DOHH2 (cell line): Measurements from ENCODE around the gene SH2B2.

Experiments used
- H3F3A ChIP-seq: fragments of 200-600 bp; sonication (generic), shearing (Covaris generic); 2 replicates; pipeline ENCODE4 v1.6.0; 2016; ENCODE audit warnings: antibody characterized with exemption, mild to moderate bottlenecking; ENCODE audit not compliant: control insufficient read depth, insufficient read depth
- H3K27ac ChIP-seq: fragments of 200-600 bp; sonication (generic); 2 replicates; pipeline ENCODE4 v1.5.1; 2014; ENCODE audit warnings: low read depth, mild to moderate bottlenecking, low read length, moderate library complexity
- H3K27me3 ChIP-seq: fragments of 200-600 bp; sonication (generic); 2 replicates; pipeline ENCODE4 v1.6.1; 2014; ENCODE audit warnings: mild to moderate bottlenecking, low read length, mixed read lengths; ENCODE audit not compliant: control insufficient read depth
- H3K36me3 ChIP-seq: fragments of 200-600 bp; sonication (generic); 2 replicates; pipeline ENCODE4 v1.6.1; 2014; ENCODE audit warnings: mild to moderate bottlenecking, low read length, moderate library complexity, mixed read lengths; ENCODE audit not compliant: control insufficient read depth
- H3K4me1 ChIP-seq: fragments of 200-600 bp; sonication (generic); 2 replicates; pipeline ENCODE4 v1.6.1; 2014; ENCODE audit warnings: mild to moderate bottlenecking, low read length, mixed read lengths; ENCODE audit not compliant: control insufficient read depth
- H3K4me2 ChIP-seq: fragments of 200-600 bp; sonication (generic); 2 replicates; pipeline ENCODE4 v1.6.0; 2014; ENCODE audit warnings: mild to moderate bottlenecking, low read length, moderate library complexity
- H3K4me3 ChIP-seq: fragments of 200-600 bp; sonication (generic); 2 replicates; pipeline ENCODE4 v1.5.1; 2014; ENCODE audit warnings: mild to moderate bottlenecking, low read length, mixed read lengths
- H3K79me2 ChIP-seq: fragments of 200-600 bp; sonication (generic); 2 replicates; pipeline ENCODE4 v1.6.1; 2014; ENCODE audit warnings: mild to moderate bottlenecking, low read length, mixed read lengths; ENCODE audit not compliant: control insufficient read depth
- H3K9me2 ChIP-seq: fragments of 200-600 bp; sonication (generic); replicated peaks from 2 replicates; pipeline ENCODE4 v1.6.1; 2014; ENCODE audit warnings: mild to moderate bottlenecking, low read length, mixed read lengths; ENCODE audit not compliant: control insufficient read depth
- H3K9me3 ChIP-seq: fragments of 200-600 bp; sonication (generic); 2 replicates; pipeline ENCODE4 v1.6.1; 2014; ENCODE audit warnings: antibody characterized with exemption, low read length, mixed read lengths; ENCODE audit not compliant: control insufficient read depth, insufficient read depth
- H4K20me1 ChIP-seq: fragments of 200-600 bp; sonication (generic); 2 replicates; pipeline ENCODE4 v1.6.0; 2014; ENCODE audit warnings: low read depth, mild to moderate bottlenecking, antibody characterized with exemption, low read length, moderate library complexity; ENCODE audit not compliant: control insufficient read depth, insufficient read depth
- CTCF ChIP-seq: fragments of 200-600 bp; sonication (generic); IDR thresholded peaks from one replicate; pipeline ENCODE4 v1.5.1; 2014; ENCODE audit warnings: antibody characterized with exemption, mild to moderate bottlenecking, low read depth, low read length; ENCODE audit not compliant: poor library complexity, severe bottlenecking
- EZH2phosphoT487 ChIP-seq: fragments of 200-600 bp; sonication (generic); IDR thresholded peaks from 2 replicates; pipeline ENCODE4 v1.6.1; 2017; ENCODE audit warnings: borderline replicate concordance, mild to moderate bottlenecking, antibody characterized with exemption, low read length, moderate library complexity, mixed read lengths

Gene SH2B2

GRCh38 chr7:102255916-102256315 lies 30.8 kb upstream of the SH2B2 start:
- no peak overlapping the region for H3K27ac ChIP-seq
- no peaks in the 10 kb centered on the region for H3K27me3 ChIP-seq
- H3K4me3 ChIP-seq: no peak overlapping the region
- H3F3A ChIP-seq: peaks cover 5% of the 10 kb centered on the region
- no peak overlapping the region for H3K4me2 ChIP-seq
- TF ChIP-seq EZH2phosphoT487: no peak
- TF ChIP-seq CTCF: no peak
- 0 out of 2 replicates have a peak, but pooled peaks cover 5% of the 10 kb centered on the region for H3K79me2 ChIP-seq
- no peaks in the 10 kb centered on the region for H4K20me1 ChIP-seq
- H3K9me2 ChIP-seq: no peaks in the 10 kb centered on the region
- H3K4me1 ChIP-seq: peaks cover 25% of the 10 kb centered on the region
- no peaks in the 10 kb centered on the region for H3K9me3 ChIP-seq
- peaks cover 17% of the 10 kb centered on the region for H3K36me3 ChIP-seq

- no peak overlapping the region for H3K4me2 ChIP-seq
- peaks cover 12% of the 10 kb centered on the region for H3K36me3 ChIP-seq
- H3K4me1 ChIP-seq: peaks cover 2% of the 10 kb centered on the region
- no peaks in the 10 kb centered on the region for H3K79me2 ChIP-seq
- H3K4me3 ChIP-seq: no peak overlapping the region
- H4K20me1 ChIP-seq: no peaks in the 10 kb centered on the region
- no peak overlapping the region for H3K27ac ChIP-seq
- H3K27me3 ChIP-seq: no peaks in the 10 kb centered on the region
- H3F3A ChIP-seq: no peaks in the 10 kb centered on the region
- no peaks in the 10 kb centered on the region for H3K9me3 ChIP-seq
- H3K9me2 ChIP-seq: no peaks in the 10 kb centered on the region
- TF ChIP-seq EZH2phosphoT487: no peak
- no peak for TF ChIP-seq CTCF
Measured at GRCh38 chr7:102258073-102258748, 28.5 kb upstream of the SH2B2 start.

DNA sequence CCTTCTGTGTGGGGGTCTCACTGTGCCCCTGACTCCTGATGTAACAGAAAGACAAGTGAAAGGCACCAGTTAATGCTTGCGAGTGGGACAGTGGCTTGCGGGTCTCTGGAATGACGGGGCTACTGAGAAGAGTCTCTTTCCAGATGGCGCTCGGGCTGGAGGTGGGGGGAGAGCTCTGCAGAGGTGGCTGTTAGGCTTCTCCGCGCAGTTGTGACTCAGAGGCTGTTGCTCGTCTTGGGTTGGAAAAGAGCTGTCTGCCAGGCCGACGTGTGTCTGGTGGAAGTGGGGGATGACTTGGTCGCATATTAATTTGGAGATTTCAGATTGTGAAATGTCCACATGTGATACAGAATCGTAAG lies 27.9 kb upstream of the SH2B2 start:
- Histone ChIP-seq H3K9me2 (no peaks in the 10 kb centered on the region), H3K4me1 (no peaks in the 10 kb centered on the region), H3K27me3 (no peaks in the 10 kb centered on the region), H3K4me3 (no peak overlapping the region), H3K79me2 (no peaks in the 10 kb centered on the region), H3K9me3 (no peaks in the 10 kb centered on the region), H3K36me3 (peaks cover 6% of the 10 kb centered on the region; the same call in 1 of the 2 replicates), H3K4me2 (no peak overlapping the region), H3F3A (no peaks in the 10 kb centered on the region), H4K20me1 (no peaks in the 10 kb centered on the region), H3K27ac (no peak overlapping the region)
- TF ChIP-seq EZH2phosphoT487: no peak
- no peak for TF ChIP-seq CTCF
